Activated CD4-positive, alpha-beta memory T cell treated with anti-CD3 and anti-CD28 coated beads, Interleukin-2, amount 10 ng/mL, durations not matched to agents 7 days and 5 days (primary cell): ENCODE measurements around the gene FZR1. TPM values are rescaled to one million over a fixed set of nuclear protein-coding genes. Genes with fewer than 3 reads are reported as not detected.

Experiments used
- CTCF ChIA-PET: fragments of 350-600 bp; sonication (Branson Sonifier 250); formaldehyde crosslinking; loops from one replicate; lab custom pipeline; 2021; ENCODE audit warnings: antibody characterized with exemption, inconsistent platforms; lab: Charles Lee
- POLR2A ChIA-PET: fragments of 350-600 bp; sonication (Branson Sonifier 250); formaldehyde crosslinking; loops from one replicate; lab custom pipeline; 2021; ENCODE audit warnings: antibody characterized with exemption; lab: Charles Lee
- DNase-seq: peaks from one replicate; pipeline ENCODE4 v3.0.0-alpha.2; 2020
- H3K27ac Mint-ChIP-seq: one replicate; pipeline ENCODE4 v1.8.0; 2021; ENCODE audit warnings: mild to moderate bottlenecking, mixed read lengths
- H3K27me3 Mint-ChIP-seq: one replicate; pipeline ENCODE4 v1.8.0; 2021; ENCODE audit warnings: mixed read lengths
- H3K36me3 Mint-ChIP-seq: one replicate; pipeline ENCODE4 v1.8.0; 2021; ENCODE audit warnings: low read depth, mixed read lengths
- H3K4me1 Mint-ChIP-seq: one replicate; pipeline ENCODE4 v1.8.0; 2021; ENCODE audit warnings: mixed read lengths
- H3K4me3 Mint-ChIP-seq: one replicate; pipeline ENCODE4 v1.8.0; 2021; ENCODE audit warnings: mild to moderate bottlenecking, mixed read lengths
- H3K9me3 Mint-ChIP-seq: one replicate; pipeline ENCODE4 v1.8.0; 2021; ENCODE audit warnings: mixed read lengths
- total RNA-seq, 2 experiments: library from RNA; stranded (reverse); gene quantifications; one replicate each; pipeline ENCODE4 v1.2.3, GENCODE V29; 2021

Gene FZR1
- total RNA-seq, 2 experiments from 2014 or later: 72.2 to 75.6 TPM

GRCh38 chr19:3515891-3516422, 9.8 kb downstream of the FZR1 start:
- Mint-ChIP-seq H3K4me3 (no peak overlapping the region), H3K27ac (no peak overlapping the region)

GRCh38 chr19:3516675-3517207, 10.6 kb downstream of the FZR1 start:
- Mint-ChIP-seq H3K4me1 (peaks cover 21% of the 10 kb centered on the region), H3K9me3 (no peaks in the 10 kb centered on the region), H3K27ac (peak overlapping the region; percentile 47), H3K4me3 (no peak overlapping the region), H3K27me3 (no peaks in the 10 kb centered on the region), H3K36me3 (peaks cover 8% of the 10 kb centered on the region)
- ChIA-PET POLR2A (interaction anchor here (1.0 to 1.2 kb wide), 3 partner anchors 10 to 19 kb away, joined by 3 to 4 read pairs (median 3); no protein-coding TSS in a partner anchor), CTCF (interaction anchor here (1.2 to 2.0 kb wide), 2 partner anchors 28 to 30 kb away, joined by 4 to 5 read pairs; no protein-coding TSS in a partner anchor)
- peak; percentile 43 for DNase-seq

More at GRCh38 chr19:3515891-3516422, 9.8 kb downstream of the FZR1 start:
- ChIA-PET CTCF (interaction anchor here (2.0 kb wide), 1 partner anchor 29 kb away, joined by 5 read pairs; no protein-coding TSS in a partner anchor), POLR2A (no interaction called here)
- no peak for DNase-seq
- peaks cover 19% of the 10 kb centered on the region for H3K4me1 Mint-ChIP-seq
- H3K9me3 Mint-ChIP-seq: no peaks in the 10 kb centered on the region
- no peaks in the 10 kb centered on the region for H3K27me3 Mint-ChIP-seq
- H3K36me3 Mint-ChIP-seq: peaks cover 6% of the 10 kb centered on the region

- Mint-ChIP-seq H3K36me3 (peaks cover 13% of the 10 kb centered on the region), H3K27ac (no peak overlapping the region)
- CTCF ChIA-PET: interaction anchor here (1.2 to 2.0 kb wide), 2 partner anchors 27 to 29 kb away, joined by 4 to 5 read pairs; no protein-coding TSS in a partner anchor
Observed at GRCh38 chr19:3517638-3518037, 11.5 kb downstream of the FZR1 start.

GRCh38 chr19:3518255-3518654, 12.1 kb downstream of the FZR1 start:
- Mint-ChIP-seq H3K36me3 (peaks cover 13% of the 10 kb centered on the region), H3K4me1 (peaks cover 21% of the 10 kb centered on the region), H3K27ac (no peak overlapping the region), H3K9me3 (no peaks in the 10 kb centered on the region), H3K27me3 (no peaks in the 10 kb centered on the region), H3K4me3 (no peak overlapping the region)
- ChIA-PET CTCF (interaction anchor here (1.4 kb wide), 1 partner anchor 46 kb away, joined by 4 read pairs; no protein-coding TSS in a partner anchor), POLR2A (no interaction called here)
- no peak for DNase-seq

More at GRCh38 chr19:3517638-3518037, 11.5 kb downstream of the FZR1 start:
- Mint-ChIP-seq H3K9me3 (no peaks in the 10 kb centered on the region), H3K4me1 (peaks cover 21% of the 10 kb centered on the region), H3K4me3 (no peak overlapping the region), H3K27me3 (no peaks in the 10 kb centered on the region)
- POLR2A ChIA-PET: interaction anchor here (1.0 to 1.2 kb wide), 2 partner anchors 11 to 13 kb away, joined by 3 to 4 read pairs; no protein-coding TSS in a partner anchor
- no peak for DNase-seq

GRCh38 chr19:3518659-3519058, 12.5 kb downstream of the FZR1 start:
- H3K27ac Mint-ChIP-seq: no peak overlapping the region
- no peaks in the 10 kb centered on the region for H3K27me3 Mint-ChIP-seq
- peaks cover 20% of the 10 kb centered on the region for H3K4me1 Mint-ChIP-seq
- DNase-seq: no peak
- H3K4me3 Mint-ChIP-seq: no peak overlapping the region
- H3K9me3 Mint-ChIP-seq: no peaks in the 10 kb centered on the region
- CTCF ChIA-PET: interaction anchor here (1.4 kb wide), 1 partner anchor 46 kb away, joined by 4 read pairs; no protein-coding TSS in a partner anchor
- peaks cover 15% of the 10 kb centered on the region for H3K36me3 Mint-ChIP-seq
- POLR2A ChIA-PET: no interaction called here

- Mint-ChIP-seq H3K9me3 (no peaks in the 10 kb centered on the region), H3K4me3 (no peak overlapping the region), H3K27me3 (no peaks in the 10 kb centered on the region), H3K27ac (no peak overlapping the region), H3K4me1 (peaks cover 18% of the 10 kb centered on the region), H3K36me3 (peaks cover 20% of the 10 kb centered on the region)
- POLR2A ChIA-PET: no interaction called here
- CTCF ChIA-PET: interaction anchor here (1.4 kb wide), 1 partner anchor 47 kb away, joined by 4 read pairs; no protein-coding TSS in a partner anchor
- no peak for DNase-seq
Observed at GRCh38 chr19:3519126-3519525, 13.0 kb downstream of the FZR1 start.

- Mint-ChIP-seq H3K27ac (no peak overlapping the region), H3K4me3 (no peak overlapping the region), H3K9me3 (no peaks in the 10 kb centered on the region), H3K4me1 (peaks cover 18% of the 10 kb centered on the region), H3K27me3 (no peaks in the 10 kb centered on the region), H3K36me3 (peaks cover 25% of the 10 kb centered on the region)
- no peak for DNase-seq
- CTCF ChIA-PET: no interaction called here
- POLR2A ChIA-PET: no interaction called here
Observed at GRCh38 chr19:3520166-3521103, 14.3 kb downstream of the FZR1 start.

GRCh38 chr19:3521104-3521445, 15.0 kb downstream of the FZR1 start:
- Mint-ChIP-seq H3K27ac (no peak overlapping the region), H3K4me1 (peaks cover 14% of the 10 kb centered on the region), H3K27me3 (no peaks in the 10 kb centered on the region), H3K9me3 (no peaks in the 10 kb centered on the region), H3K36me3 (peaks cover 28% of the 10 kb centered on the region), H3K4me3 (no peak overlapping the region)
- CTCF ChIA-PET: no interaction called here
- POLR2A ChIA-PET: no interaction called here
- DNase-seq: no peak

GRCh38 chr19:3522421-3523360, 16.6 kb downstream of the FZR1 start:
- Mint-ChIP-seq H3K27me3 (no peaks in the 10 kb centered on the region), H3K36me3 (peaks cover 33% of the 10 kb centered on the region), H3K27ac (no peak overlapping the region), H3K4me1 (peaks cover 4% of the 10 kb centered on the region), H3K9me3 (no peaks in the 10 kb centered on the region), H3K4me3 (no peak overlapping the region)
- ChIA-PET CTCF (interaction anchor here (0.7 kb wide), 1 partner anchor 306 kb away, joined by 4 read pairs; no protein-coding TSS in a partner anchor), POLR2A (no interaction called here)
- no peak for DNase-seq

- Mint-ChIP-seq H3K4me3 (no peak overlapping the region), H3K27ac (no peak overlapping the region), H3K36me3 (peaks cover 33% of the 10 kb centered on the region), H3K27me3 (no peaks in the 10 kb centered on the region), H3K9me3 (no peaks in the 10 kb centered on the region), H3K4me1 (peaks cover 4% of the 10 kb centered on the region)
- DNase-seq: no peak
- CTCF ChIA-PET: no interaction called here
- POLR2A ChIA-PET: no interaction called here
Observed at GRCh38 chr19:3523361-3524077, 17.4 kb downstream of the FZR1 start.

GRCh38 chr19:3524078-3524842, 18.1 kb downstream of the FZR1 start:
- Mint-ChIP-seq H3K4me1 (peaks cover 4% of the 10 kb centered on the region), H3K36me3 (peaks cover 33% of the 10 kb centered on the region), H3K27me3 (no peaks in the 10 kb centered on the region), H3K9me3 (no peaks in the 10 kb centered on the region), H3K27ac (no peak overlapping the region), H3K4me3 (no peak overlapping the region)
- CTCF ChIA-PET: no interaction called here
- no peak for DNase-seq
- POLR2A ChIA-PET: no interaction called here
